ENCODE results near the gene PLPP3. TPM values are rescaled to one million over a fixed set of nuclear protein-coding genes. Genes with fewer than 3 reads are reported as not detected.

PLPP3 gene
- total RNA-seq, 2 experiments from 2014 or later = not detected

GRCh38 chr1:56512724-56513494 lies 66.5 kb downstream of the PLPP3 start:
- Mint-ChIP-seq H3K27ac (no peak overlapping the region), H3K36me3 (ENCODE audit: low read depth) (no peaks in the 10 kb centered on the region), H3K27me3 (no peaks in the 10 kb centered on the region), H3K4me1 (ENCODE audit: low read depth) (no peaks in the 10 kb centered on the region), H3K4me3 (no peak overlapping the region), H3K9me3 (no peaks in the 10 kb centered on the region)
- CTCF ChIA-PET = no interaction called here
- no peak for ATAC-seq
- POLR2A ChIA-PET = no interaction called here
- DNase-seq = no peak
- intact Hi-C loops (cut with micrococcal nuclease) = no loop called here
- TF ChIP-seq CTCF (IDR thresholded peaks at IDR 0.05) = no peak

- intact Hi-C loops (cut with micrococcal nuclease) = no loop called here
- TF ChIP-seq CTCF (IDR thresholded peaks at IDR 0.05) = no peak
- DNase-seq (no peak), ATAC-seq (no peak)
- no peaks in the 10 kb centered on the region for H3K36me3 Mint-ChIP-seq (ENCODE audit: low read depth)
- no peak overlapping the region for H3K27ac Mint-ChIP-seq
- CTCF ChIA-PET = no interaction called here
- no peak overlapping the region for H3K4me3 Mint-ChIP-seq
- H3K9me3 Mint-ChIP-seq = no peaks in the 10 kb centered on the region
- POLR2A ChIA-PET = no interaction called here
- H3K27me3 Mint-ChIP-seq = no peaks in the 10 kb centered on the region
- H3K4me1 Mint-ChIP-seq (ENCODE audit: low read depth) = no peaks in the 10 kb centered on the region
Observed at GRCh38 chr1:56511766-56512165, 67.6 kb downstream of the PLPP3 start.

GRCh38 chr1:56511364-56511763 lies 68.0 kb downstream of the PLPP3 start:
- intact Hi-C loops (cut with micrococcal nuclease) = no loop called here
- no peak overlapping the region for H3K4me3 Mint-ChIP-seq

GRCh38 chr1:56510642-56511021 lies 68.7 kb downstream of the PLPP3 start:
- ChIA-PET POLR2A (no interaction called here), CTCF (interaction anchor here (0.7 kb wide), 1 partner anchor 13 kb away, joined by 3 read pairs; no protein-coding TSS in a partner anchor)
- intact Hi-C loops (cut with micrococcal nuclease) = no loop called here
- TF ChIP-seq CTCF (IDR thresholded peaks at IDR 0.05) = no peak
- DNase-seq (no peak), ATAC-seq (no peak)
- Mint-ChIP-seq H3K27ac (no peak overlapping the region), H3K4me1 (ENCODE audit: low read depth) (no peaks in the 10 kb centered on the region), H3K4me3 (no peak overlapping the region), H3K9me3 (no peaks in the 10 kb centered on the region), H3K36me3 (ENCODE audit: low read depth) (no peaks in the 10 kb centered on the region), H3K27me3 (no peaks in the 10 kb centered on the region)

More at GRCh38 chr1:56511364-56511763, 68.0 kb downstream of the PLPP3 start:
- Mint-ChIP-seq H3K4me1 (ENCODE audit: low read depth) (no peaks in the 10 kb centered on the region), H3K27ac (no peak overlapping the region), H3K27me3 (no peaks in the 10 kb centered on the region), H3K9me3 (no peaks in the 10 kb centered on the region), H3K36me3 (ENCODE audit: low read depth) (no peaks in the 10 kb centered on the region)
- DNase-seq (no peak), ATAC-seq (no peak)
- POLR2A ChIA-PET = no interaction called here
- TF ChIP-seq CTCF (IDR thresholded peaks at IDR 0.05) = no peak
- CTCF ChIA-PET = no interaction called here
